ENCODE data around the gene MAN2A2. TPM values are rescaled to one million over a fixed set of nuclear protein-coding genes. Genes with fewer than 3 reads are reported as not detected.

The MAN2A2 gene
- total RNA-seq, 2 experiments from 2014 or later, result 139 to 141 TPM

DNA sequence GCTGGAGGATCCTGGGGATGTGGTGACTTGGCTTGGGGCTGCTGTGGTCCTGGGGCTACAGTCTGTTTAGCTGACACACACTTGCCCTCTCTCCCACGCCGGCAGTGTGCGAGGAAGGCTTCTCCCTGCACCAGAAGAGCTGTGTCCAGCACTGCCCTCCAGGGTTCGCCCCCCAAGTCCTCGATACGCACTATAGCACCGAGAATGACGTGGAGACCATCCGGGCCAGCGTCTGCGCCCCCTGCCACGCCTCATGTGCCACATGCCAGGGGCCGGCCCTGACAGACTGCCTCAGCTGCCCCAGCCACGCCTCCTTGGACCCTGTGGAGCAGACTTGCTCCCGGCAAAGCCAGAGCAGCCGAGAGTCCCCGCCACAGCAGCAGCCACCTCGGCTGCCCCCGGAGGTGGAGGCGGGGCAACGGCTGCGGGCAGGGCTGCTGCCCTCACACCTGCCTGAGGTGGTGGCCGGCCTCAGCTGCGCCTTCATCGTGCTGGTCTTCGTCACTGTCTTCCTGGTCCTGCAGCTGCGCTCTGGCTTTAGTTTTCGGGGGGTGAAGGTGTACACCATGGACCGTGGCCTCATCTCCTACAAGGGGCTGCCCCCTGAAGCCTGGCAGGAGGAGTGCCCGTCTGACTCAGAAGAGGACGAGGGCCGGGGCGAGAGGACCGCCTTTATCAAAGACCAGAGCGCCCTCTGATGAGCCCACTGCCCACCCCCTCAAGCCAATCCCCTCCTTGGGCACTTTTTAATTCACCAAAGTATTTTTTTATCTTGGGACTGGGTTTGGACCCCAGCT lies 21.7 kb upstream of the MAN2A2 start:
- intact Hi-C loops (cut with micrococcal nuclease), result no loop called here
- Mint-ChIP-seq H3K27me3 (ENCODE audit: low read depth) (peaks cover 3% of the 10 kb centered on the region), H3K9me3 (no peaks in the 10 kb centered on the region), H3K4me3 (no peak overlapping the region), H3K27ac (peak overlapping the region; percentile 53), H3K36me3 (ENCODE audit: low read depth) (peaks cover 48% of the 10 kb centered on the region), H3K4me1 (ENCODE audit: low read depth) (peaks cover 30% of the 10 kb centered on the region)
- DNase-seq, result no peak
- CTCF ChIA-PET, result no interaction called here

DNA sequence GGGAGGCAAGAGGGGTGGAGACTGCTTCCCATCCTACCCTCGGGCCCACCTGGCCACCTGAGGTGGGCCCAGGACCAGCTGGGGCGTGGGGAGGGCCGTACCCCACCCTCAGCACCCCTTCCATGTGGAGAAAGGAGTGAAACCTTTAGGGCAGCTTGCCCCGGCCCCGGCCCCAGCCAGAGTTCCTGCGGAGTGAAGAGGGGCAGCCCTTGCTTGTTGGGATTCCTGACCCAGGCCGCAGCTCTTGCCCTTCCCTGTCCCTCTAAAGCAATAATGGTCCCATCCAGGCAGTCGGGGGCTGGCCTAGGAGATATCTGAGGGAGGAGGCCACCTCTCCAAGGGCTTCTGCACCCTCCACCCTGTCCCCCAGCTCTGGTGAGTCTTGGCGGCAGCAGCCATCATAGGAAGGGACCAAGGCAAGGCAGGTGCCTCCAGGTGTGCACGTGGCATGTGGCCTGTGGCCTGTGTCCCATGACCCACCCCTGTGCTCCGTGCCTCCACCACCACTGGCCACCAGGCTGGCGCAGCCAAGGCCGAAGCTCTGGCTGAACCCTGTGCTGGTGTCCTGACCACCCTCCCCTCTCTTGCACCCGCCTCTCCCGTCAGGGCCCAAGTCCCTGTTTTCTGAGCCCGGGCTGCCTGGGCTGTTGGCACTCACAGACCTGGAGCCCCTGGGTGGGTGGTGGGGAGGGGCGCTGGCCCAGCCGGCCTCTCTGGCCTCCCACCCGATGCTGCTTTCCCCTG lies 21.0 kb upstream of the MAN2A2 start:
- Mint-ChIP-seq H3K27ac (peak overlapping the region; percentile 69), H3K36me3 (ENCODE audit: low read depth) (peaks cover 40% of the 10 kb centered on the region), H3K27me3 (ENCODE audit: low read depth) (peaks cover 3% of the 10 kb centered on the region), H3K9me3 (no peaks in the 10 kb centered on the region), H3K4me1 (ENCODE audit: low read depth) (peaks cover 27% of the 10 kb centered on the region), H3K4me3 (no peak overlapping the region)
- intact Hi-C loops (cut with micrococcal nuclease), result no loop called here
- peak; percentile 35 for DNase-seq
- CTCF ChIA-PET, result no interaction called here

DNA sequence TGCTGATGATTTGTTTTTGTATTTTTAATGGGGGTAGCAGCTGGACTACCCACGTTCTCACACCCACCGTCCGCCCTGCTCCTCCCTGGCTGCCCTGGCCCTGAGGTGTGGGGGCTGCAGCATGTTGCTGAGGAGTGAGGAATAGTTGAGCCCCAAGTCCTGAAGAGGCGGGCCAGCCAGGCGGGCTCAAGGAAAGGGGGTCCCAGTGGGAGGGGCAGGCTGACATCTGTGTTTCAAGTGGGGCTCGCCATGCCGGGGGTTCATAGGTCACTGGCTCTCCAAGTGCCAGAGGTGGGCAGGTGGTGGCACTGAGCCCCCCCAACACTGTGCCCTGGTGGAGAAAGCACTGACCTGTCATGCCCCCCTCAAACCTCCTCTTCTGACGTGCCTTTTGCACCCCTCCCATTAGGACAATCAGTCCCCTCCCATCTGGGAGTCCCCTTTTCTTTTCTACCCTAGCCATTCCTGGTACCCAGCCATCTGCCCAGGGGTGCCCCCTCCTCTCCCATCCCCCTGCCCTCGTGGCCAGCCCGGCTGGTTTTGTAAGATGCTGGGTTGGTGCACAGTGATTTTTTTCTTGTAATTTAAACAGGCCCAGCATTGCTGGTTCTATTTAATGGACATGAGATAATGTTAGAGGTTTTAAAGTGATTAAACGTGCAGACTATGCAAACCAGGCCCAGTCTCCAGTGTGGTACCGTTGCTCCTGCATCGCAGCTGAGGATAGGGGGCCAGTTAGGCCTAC lies 20.1 kb upstream of the MAN2A2 start:
- peaks cover 27% of the 10 kb centered on the region for H3K4me1 Mint-ChIP-seq (ENCODE audit: low read depth)
- intact Hi-C loops (cut with micrococcal nuclease), result loop anchor here (1.0 kb wide), 1 partner anchor 10 kb away; no protein-coding TSS in a partner anchor
- H3K9me3 Mint-ChIP-seq, result no peaks in the 10 kb centered on the region
- H3K27ac Mint-ChIP-seq, result peak overlapping the region; percentile 73
- H3K27me3 Mint-ChIP-seq (ENCODE audit: low read depth), result peaks cover 3% of the 10 kb centered on the region
- peak overlapping the region; percentile 15 for H3K4me3 Mint-ChIP-seq
- peak; percentile 46 for DNase-seq
- peaks cover 33% of the 10 kb centered on the region for H3K36me3 Mint-ChIP-seq (ENCODE audit: low read depth)
- CTCF ChIA-PET, result no interaction called here

DNA sequence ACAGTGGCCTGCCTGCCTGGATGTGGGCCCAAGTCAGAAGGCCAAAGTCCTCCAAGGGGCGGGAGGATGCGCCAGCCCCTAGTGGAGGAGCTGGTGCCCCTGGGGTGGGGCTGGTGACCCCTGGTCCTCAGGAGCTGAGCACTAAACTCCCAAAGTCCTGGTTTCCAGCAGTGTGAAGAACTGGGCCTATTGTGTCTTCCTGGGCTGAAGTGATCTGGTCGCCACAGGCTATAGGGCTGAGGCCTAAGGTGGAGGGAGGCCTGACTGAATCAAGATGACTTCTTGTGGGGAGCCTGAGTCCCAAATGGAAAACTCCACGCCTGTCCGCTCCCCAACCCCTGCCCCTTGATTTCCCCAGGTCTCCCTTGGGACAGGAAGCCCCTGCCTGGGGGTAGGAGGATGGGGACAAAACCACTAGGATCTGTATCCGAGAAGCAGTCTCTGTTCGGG lies 19.6 kb upstream of the MAN2A2 start:
- H3K4me1 Mint-ChIP-seq (ENCODE audit: low read depth), result peaks cover 27% of the 10 kb centered on the region
- CTCF ChIA-PET, result no interaction called here
- peaks cover 3% of the 10 kb centered on the region for H3K27me3 Mint-ChIP-seq (ENCODE audit: low read depth)
- H3K27ac Mint-ChIP-seq, result peak overlapping the region; percentile 73
- DNase-seq, result peak; percentile 29
- peaks cover 27% of the 10 kb centered on the region for H3K36me3 Mint-ChIP-seq (ENCODE audit: low read depth)
- H3K9me3 Mint-ChIP-seq, result no peaks in the 10 kb centered on the region
- intact Hi-C loops (cut with micrococcal nuclease), result loop anchor here (1.0 kb wide), 1 partner anchor 10 kb away; no protein-coding TSS in a partner anchor
- peak overlapping the region; percentile 12 for H3K4me3 Mint-ChIP-seq

DNA sequence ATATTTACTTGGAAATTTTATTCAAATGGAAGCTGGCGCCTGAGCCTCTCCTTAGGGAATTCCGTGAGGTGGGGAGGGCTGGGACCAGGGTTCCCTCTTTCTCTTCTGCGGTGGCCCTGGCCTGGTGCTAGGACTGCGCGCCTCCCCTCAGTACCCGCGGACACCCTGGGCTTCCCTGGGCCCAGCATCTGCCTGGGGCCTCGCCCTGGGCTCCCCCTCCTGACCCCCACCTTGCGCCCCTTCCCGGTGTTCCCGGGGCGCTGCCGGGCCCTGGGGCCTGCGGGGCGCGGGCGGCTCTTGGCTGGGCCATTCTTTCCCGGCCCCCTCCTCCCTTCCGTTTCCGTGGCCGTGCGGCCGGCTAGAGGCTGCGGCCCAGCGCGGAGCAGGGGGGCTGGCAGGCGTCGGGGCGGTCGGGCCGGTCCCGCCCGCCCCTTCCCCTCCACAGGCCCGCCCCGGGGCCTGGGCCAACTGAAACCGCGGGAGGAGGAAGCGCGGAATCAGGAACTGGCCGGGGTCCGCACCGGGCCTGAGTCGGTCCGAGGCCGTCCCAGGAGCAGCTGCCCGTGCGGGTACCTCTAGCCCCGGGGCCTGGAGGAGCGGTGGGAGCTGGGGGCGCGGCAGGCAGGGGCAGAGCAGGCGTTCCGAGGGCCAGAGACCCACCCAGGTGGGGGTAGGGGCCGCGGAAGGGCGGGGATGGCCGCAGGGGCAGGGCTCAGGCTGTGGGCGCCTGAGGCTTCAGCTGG lies 19.0 kb upstream of the MAN2A2 start, which contains the start of gene FES:
FES (plus strand) TSS at position 529 of the 743 bp plus-strand sequence. CDS start 542 bp downstream, outside the sequence.
- H3K4me3 Mint-ChIP-seq, result peak within 1 kb of the TSS; percentile 30
- intact Hi-C loops (cut with micrococcal nuclease), result loop anchor here (1.0 kb wide), 1 partner anchor 11 kb away; no protein-coding TSS in a partner anchor
- peak within 1 kb of the TSS; percentile 73 for H3K27ac Mint-ChIP-seq
- peaks cover 22% of the 10 kb centered on the region for H3K36me3 Mint-ChIP-seq (ENCODE audit: low read depth)
- CTCF ChIA-PET, result interaction anchor here (2.2 to 3.3 kb wide), 9 partner anchors 22 to 402 kb away, joined by 9 to 69 read pairs (median 16); partner anchors contain the start of genes HDDC3 and UNC45A
- peaks cover 27% of the 10 kb centered on the region for H3K4me1 Mint-ChIP-seq (ENCODE audit: low read depth)
- DNase-seq, result peak; percentile 18
- H3K27me3 Mint-ChIP-seq (ENCODE audit: low read depth), result peaks cover 3% of the 10 kb centered on the region
- no peaks in the 10 kb centered on the region for H3K9me3 Mint-ChIP-seq

DNA sequence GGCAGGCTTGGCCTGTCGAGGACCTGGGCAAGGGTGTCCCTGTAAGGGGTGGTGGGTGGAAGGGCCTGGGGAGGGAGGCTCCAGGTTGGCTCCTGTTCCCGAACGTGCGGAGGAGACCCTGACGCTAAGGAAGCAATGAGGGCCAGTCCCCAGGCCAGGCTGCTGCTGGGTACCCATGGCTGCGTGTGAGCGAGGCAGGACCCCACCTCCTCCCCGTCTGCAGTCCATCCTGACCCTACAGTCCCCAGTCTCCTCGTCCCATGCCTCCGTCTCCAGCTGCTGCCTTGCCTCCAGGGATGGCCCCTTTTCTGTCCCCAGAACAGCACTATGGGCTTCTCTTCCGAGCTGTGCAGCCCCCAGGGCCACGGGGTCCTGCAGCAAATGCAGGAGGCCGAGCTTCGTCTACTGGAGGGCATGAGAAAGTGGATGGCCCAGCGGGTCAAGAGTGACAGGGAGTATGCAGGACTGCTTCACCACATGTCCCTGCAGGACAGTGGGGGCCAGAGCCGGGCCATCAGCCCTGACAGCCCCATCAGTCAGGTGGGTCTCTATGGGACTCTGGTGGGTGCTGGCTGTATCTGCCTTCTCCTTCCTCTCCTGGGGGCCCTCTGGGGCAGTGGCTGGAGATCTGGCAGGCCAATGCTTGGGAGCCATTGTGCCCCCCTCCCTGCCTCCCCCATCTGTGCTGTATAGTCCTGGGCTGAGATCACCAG lies 18.2 kb upstream of the MAN2A2 start:
- Mint-ChIP-seq H3K9me3 (no peaks in the 10 kb centered on the region), H3K36me3 (ENCODE audit: low read depth) (peaks cover 14% of the 10 kb centered on the region), H3K27ac (peak overlapping the region; percentile 62), H3K4me3 (peak overlapping the region; percentile 30), H3K27me3 (ENCODE audit: low read depth) (peaks cover 3% of the 10 kb centered on the region), H3K4me1 (ENCODE audit: low read depth) (peaks cover 26% of the 10 kb centered on the region)
- DNase-seq, result no peak
- intact Hi-C loops (cut with micrococcal nuclease), result loop anchor here (5.0 kb wide), 1 partner anchor 193 kb away; no protein-coding TSS in a partner anchor
- CTCF ChIA-PET, result interaction anchor here (0.7 to 3.3 kb wide), 35 partner anchors 10 to 565 kb away, joined by 3 to 69 read pairs (median 6); partner anchors contain the start of genes BLM, FURIN, HDDC3 and MAN2A2

DNA sequence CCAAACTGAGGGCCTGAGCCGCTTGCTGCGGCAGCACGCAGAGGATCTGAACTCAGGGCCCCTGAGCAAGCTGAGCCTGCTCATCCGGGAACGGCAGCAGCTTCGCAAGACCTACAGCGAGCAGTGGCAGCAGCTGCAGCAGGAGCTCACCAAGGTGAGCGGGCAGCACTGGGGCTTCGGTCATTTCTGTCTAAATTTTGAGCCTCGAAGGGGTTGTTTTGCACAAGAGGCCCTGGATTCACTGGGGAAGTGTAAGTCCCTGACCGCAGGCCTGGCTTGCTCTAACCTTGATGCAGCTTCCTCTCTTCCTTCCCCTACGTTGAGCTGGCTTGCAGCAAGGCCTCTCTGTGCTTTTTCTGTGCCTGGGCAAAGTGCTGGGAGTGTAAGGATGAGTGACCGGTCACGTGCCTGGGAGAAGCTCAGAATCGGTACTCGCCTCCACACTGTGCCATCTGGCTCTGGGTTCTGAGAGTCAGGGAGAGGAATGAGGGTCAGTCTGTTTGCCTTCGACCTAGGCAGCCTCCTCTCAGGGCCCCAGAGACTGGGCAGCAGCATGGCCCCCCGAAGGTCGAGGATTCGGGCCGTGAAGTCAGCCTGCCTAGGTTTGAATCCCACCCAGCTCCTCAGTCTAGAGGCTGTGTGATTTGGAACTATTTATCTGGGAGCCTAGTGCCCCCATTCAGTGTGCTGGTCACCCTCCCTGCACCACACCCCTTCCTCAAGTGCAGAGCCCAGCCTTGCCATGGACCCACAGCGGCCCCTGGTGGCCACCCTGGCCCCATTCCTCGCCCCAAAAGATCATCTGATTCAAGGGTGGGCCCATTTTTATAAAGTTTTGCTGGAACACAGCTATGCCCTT lies 17.4 kb upstream of the MAN2A2 start:
- Mint-ChIP-seq H3K27ac (peak overlapping the region; percentile 62), H3K27me3 (ENCODE audit: low read depth) (peaks cover 3% of the 10 kb centered on the region), H3K4me1 (ENCODE audit: low read depth) (peaks cover 26% of the 10 kb centered on the region), H3K4me3 (peak overlapping the region; percentile 30), H3K36me3 (ENCODE audit: low read depth) (peaks cover 9% of the 10 kb centered on the region), H3K9me3 (no peaks in the 10 kb centered on the region)
- DNase-seq, result peak; percentile 88
- intact Hi-C loops (cut with micrococcal nuclease), result loop anchor here (1.0 to 5.0 kb wide), 3 partner anchors 193 to 565 kb away; no protein-coding TSS in a partner anchor
- CTCF ChIA-PET, result interaction anchor here (0.6 to 3.3 kb wide), 46 partner anchors 9 to 566 kb away, joined by 3 to 69 read pairs (median 4); partner anchors contain the start of genes BLM, FURIN, HDDC3 and MAN2A2

DNA sequence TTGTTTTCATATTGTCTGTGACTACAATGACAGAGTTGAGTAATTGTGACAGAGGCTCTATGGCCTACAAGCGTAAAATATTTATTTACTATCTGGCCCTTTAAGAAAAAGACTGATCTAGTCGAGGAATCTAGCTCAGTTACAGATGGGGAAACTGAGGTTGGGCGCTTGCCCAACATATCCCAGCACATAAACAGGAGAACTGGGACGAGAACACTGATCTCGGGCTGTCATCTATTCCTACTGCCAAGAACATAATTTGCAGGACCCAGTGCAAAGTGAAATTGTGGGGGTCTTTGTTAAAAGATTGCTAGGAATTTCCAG lies 16.8 kb upstream of the MAN2A2 start:
- Mint-ChIP-seq H3K4me1 (ENCODE audit: low read depth) (peaks cover 26% of the 10 kb centered on the region), H3K36me3 (ENCODE audit: low read depth) (peaks cover 5% of the 10 kb centered on the region), H3K4me3 (no peak overlapping the region), H3K9me3 (no peaks in the 10 kb centered on the region), H3K27me3 (ENCODE audit: low read depth) (peaks cover 3% of the 10 kb centered on the region), H3K27ac (peak overlapping the region; percentile 13)
- intact Hi-C loops (cut with micrococcal nuclease), result loop anchor here (1.0 to 5.0 kb wide), 3 partner anchors 194 to 565 kb away; no protein-coding TSS in a partner anchor
- CTCF ChIA-PET, result interaction anchor here (0.7 to 3.3 kb wide), 36 partner anchors 9 to 566 kb away, joined by 3 to 69 read pairs (median 6); partner anchors contain the start of genes BLM, FURIN, HDDC3 and MAN2A2
- DNase-seq, result no peak

DNA sequence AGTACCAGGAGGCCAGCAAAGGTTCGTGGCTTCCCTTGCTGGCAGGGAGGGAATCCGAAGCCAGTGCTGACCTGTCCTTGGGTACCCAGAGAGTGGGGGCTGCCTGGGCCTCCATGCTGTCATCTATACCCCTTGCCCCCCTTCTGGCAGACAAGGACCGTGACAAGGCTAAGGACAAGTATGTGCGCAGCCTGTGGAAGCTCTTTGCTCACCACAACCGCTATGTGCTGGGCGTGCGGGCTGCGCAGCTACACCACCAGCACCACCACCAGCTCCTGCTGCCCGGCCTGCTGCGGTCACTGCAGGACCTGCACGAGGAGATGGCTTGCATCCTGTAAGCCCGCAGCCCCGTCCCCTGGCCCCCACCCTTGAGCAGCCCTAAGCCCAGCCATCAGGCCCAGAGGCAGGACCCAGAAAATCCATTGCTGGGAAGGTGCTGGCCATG lies 16.0 kb upstream of the MAN2A2 start:
- Mint-ChIP-seq H3K27ac (no peak overlapping the region), H3K36me3 (ENCODE audit: low read depth) (peaks cover 3% of the 10 kb centered on the region), H3K9me3 (no peaks in the 10 kb centered on the region), H3K27me3 (ENCODE audit: low read depth) (peaks cover 3% of the 10 kb centered on the region), H3K4me3 (no peak overlapping the region), H3K4me1 (ENCODE audit: low read depth) (peaks cover 26% of the 10 kb centered on the region)
- DNase-seq, result no peak
- intact Hi-C loops (cut with micrococcal nuclease), result loop anchor here (2.0 to 5.0 kb wide), 2 partner anchors 195 to 566 kb away; no protein-coding TSS in a partner anchor
- CTCF ChIA-PET, result interaction anchor here (0.9 to 3.3 kb wide), 15 partner anchors 8 to 567 kb away, joined by 3 to 69 read pairs (median 12); partner anchors contain the start of genes BLM, HDDC3 and UNC45A

DNA sequence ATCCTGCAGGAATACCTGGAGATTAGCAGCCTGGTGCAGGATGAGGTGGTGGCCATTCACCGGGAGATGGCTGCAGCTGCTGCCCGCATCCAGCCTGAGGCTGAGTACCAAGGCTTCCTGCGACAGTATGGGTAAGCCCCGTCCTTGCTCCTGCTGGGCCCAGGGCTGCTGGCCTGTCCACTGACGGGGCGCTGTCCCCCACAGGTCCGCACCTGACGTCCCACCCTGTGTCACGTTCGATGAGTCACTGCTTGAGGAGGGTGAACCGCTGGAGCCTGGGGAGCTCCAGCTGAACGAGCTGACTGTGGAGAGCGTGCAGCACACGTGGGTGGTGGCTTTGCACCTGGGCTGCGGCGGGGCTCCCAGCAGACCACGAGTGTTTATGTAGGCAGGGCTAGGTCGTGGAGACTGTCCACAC lies 13.8 kb upstream of the MAN2A2 start:
- no peak for DNase-seq
- intact Hi-C loops (cut with micrococcal nuclease), result loop anchor here (5.0 kb wide), 1 partner anchor 197 kb away; no protein-coding TSS in a partner anchor
- no peak overlapping the region for H3K27ac Mint-ChIP-seq
- no peaks in the 10 kb centered on the region for H3K9me3 Mint-ChIP-seq
- H3K4me3 Mint-ChIP-seq, result no peak overlapping the region
- peaks cover 13% of the 10 kb centered on the region for H3K4me1 Mint-ChIP-seq (ENCODE audit: low read depth)
- H3K27me3 Mint-ChIP-seq (ENCODE audit: low read depth), result peaks cover 3% of the 10 kb centered on the region
- no peaks in the 10 kb centered on the region for H3K36me3 Mint-ChIP-seq (ENCODE audit: low read depth)
- CTCF ChIA-PET, result interaction anchor here (0.6 to 1.2 kb wide), 3 partner anchors 8 to 45 kb away, joined by 3 read pairs; partner anchors contain the start of gene UNC45A

All from activated naive CD4-positive, alpha-beta T cell treated with anti-CD3 and anti-CD28 coated beads for 36 hours (primary cell).